RKO (cell line): Measurements from ENCODE around the gene CD1C.
"Not testable (repeated sequence)": the region's sequence is repeated elsewhere in the genome, so short reads cannot be mapped to it uniquely, and the experiment has no call there.

Experiments used
- DNase-seq: peaks from one replicate; pipeline ENCODE4 v3.0.0-alpha.2; 2016; ENCODE audit warnings: low spot score

The CD1C gene

GRCh38 chr1:158289811-158290210, at the start of gene CD1C:
CD1C (plus strand) TSS chr1:158289923; CDS start chr1:158290065, 142 bp downstream.
- DNase-seq = no peak

- DNase-seq = no peak
Measured at GRCh38 chr1:158246650-158247049, 43.1 kb upstream of the CD1C start.

GRCh38 chr1:158248118-158248517, 41.6 kb upstream of the CD1C start:
- DNase-seq = no peak

- DNase-seq = no peak
Measured at GRCh38 chr1:158248771-158249170, 41.0 kb upstream of the CD1C start.

GRCh38 chr1:158249646-158250045, 40.1 kb upstream of the CD1C start:
- no peak for DNase-seq

GRCh38 chr1:158251163-158251562, 38.6 kb upstream of the CD1C start:
- DNase-seq = no peak

GRCh38 chr1:158255656-158256055, 34.1 kb upstream of the CD1C start:
- DNase-seq = no peak

- not testable (repeated sequence) for DNase-seq
Measured at GRCh38 chr1:158256747-158257146, 33.0 kb upstream of the CD1C start.

GRCh38 chr1:158257888-158258287, 31.8 kb upstream of the CD1C start:
- DNase-seq = no peak

GRCh38 chr1:158259117-158259516, 30.6 kb upstream of the CD1C start:
- no peak for DNase-seq

GRCh38 chr1:158272681-158273080, 17.0 kb upstream of the CD1C start:
- no peak for DNase-seq

GRCh38 chr1:158274797-158275196, 14.9 kb upstream of the CD1C start:
- no peak for DNase-seq

GRCh38 chr1:158282421-158282820, 7.3 kb upstream of the CD1C start:
- DNase-seq = not testable (repeated sequence)

- peak; percentile 35 for DNase-seq
Measured at GRCh38 chr1:158283965-158284364, 5.8 kb upstream of the CD1C start.

- no peak for DNase-seq
Measured at GRCh38 chr1:158285756-158286241, 3.9 kb upstream of the CD1C start.

GRCh38 chr1:158286487-158286886, 3.2 kb upstream of the CD1C start:
- DNase-seq = no peak

GRCh38 chr1:158286941-158287346, 2.8 kb upstream of the CD1C start:
- DNase-seq = no peak

- no peak for DNase-seq
Measured at GRCh38 chr1:158290321-158290844, 660 bp downstream of the CD1C start.

- no peak for DNase-seq
Measured at GRCh38 chr1:158295791-158296190, 6.1 kb downstream of the CD1C start.

GRCh38 chr1:158310623-158311022, 20.9 kb downstream of the CD1C start:
- no peak for DNase-seq

GRCh38 chr1:158311066-158311465, 21.3 kb downstream of the CD1C start:
- no peak for DNase-seq

GRCh38 chr1:158323866-158324265, 34.1 kb downstream of the CD1C start:
- no peak for DNase-seq

GRCh38 chr1:158324395-158324794, 34.7 kb downstream of the CD1C start:
- no peak for DNase-seq

- no peak for DNase-seq
Measured at GRCh38 chr1:158327481-158327880, 37.8 kb downstream of the CD1C start.

GRCh38 chr1:158328426-158328825, 38.7 kb downstream of the CD1C start:
- no peak for DNase-seq
